Fibroblast of the conjunctiva (primary cell): ENCODE measurements around the gene RXYLT1.
"Not testable (repeated sequence)": the region's sequence is repeated elsewhere in the genome, so short reads cannot be mapped to it uniquely, and the experiment has no call there.

Source experiments
- DNase-seq: peaks from one replicate; pipeline ENCODE4 v3.0.0-alpha.2; 2010; ENCODE audit warnings: low read depth

RXYLT1 gene

GRCh38 chr12:63804746-63805145 is 25.0 kb downstream of the RXYLT1 start:
- no peak for DNase-seq

GRCh38 chr12:63805704-63806672 is 26.3 kb downstream of the RXYLT1 start:
- no peak for DNase-seq

GRCh38 chr12:63808631-63809030 is 28.9 kb downstream of the RXYLT1 start:
- DNase-seq = no peak

GRCh38 chr12:63809566-63809965 is 29.9 kb downstream of the RXYLT1 start:
- DNase-seq = no peak

GRCh38 chr12:63811334-63811733 is 31.6 kb downstream of the RXYLT1 start:
- no peak for DNase-seq

- no peak for DNase-seq
Measured at GRCh38 chr12:63811755-63812154, 32.0 kb downstream of the RXYLT1 start.

- no peak for DNase-seq
Measured at GRCh38 chr12:63814146-63814772, 34.5 kb downstream of the RXYLT1 start.

GRCh38 chr12:63815482-63815852 is 35.8 kb downstream of the RXYLT1 start:
- no peak for DNase-seq

GRCh38 chr12:63816031-63816430 is 36.3 kb downstream of the RXYLT1 start:
- DNase-seq = no peak

GRCh38 chr12:63820427-63820826 is 40.7 kb downstream of the RXYLT1 start:
- DNase-seq = no peak

GRCh38 chr12:63821781-63822251 is 42.1 kb downstream of the RXYLT1 start:
- no peak for DNase-seq

- DNase-seq = no peak
Measured at GRCh38 chr12:63822352-63822751, 42.6 kb downstream of the RXYLT1 start.

GRCh38 chr12:63823040-63823439 is 43.3 kb downstream of the RXYLT1 start:
- no peak for DNase-seq

- DNase-seq = peak; percentile 57
Measured at GRCh38 chr12:63826006-63826585, 46.4 kb downstream of the RXYLT1 start.

- no peak for DNase-seq
Measured at GRCh38 chr12:63828867-63829266, 49.2 kb downstream of the RXYLT1 start.

- no peak for DNase-seq
Measured at GRCh38 chr12:63836046-63836445, 56.3 kb downstream of the RXYLT1 start.

- DNase-seq = no peak
Measured at GRCh38 chr12:63836936-63837335, 57.2 kb downstream of the RXYLT1 start.

GRCh38 chr12:63838411-63838810 is 58.7 kb downstream of the RXYLT1 start:
- no peak for DNase-seq

- no peak for DNase-seq
Measured at GRCh38 chr12:63841011-63841410, 61.3 kb downstream of the RXYLT1 start.

- no peak for DNase-seq
Measured at GRCh38 chr12:63841571-63841970, 61.9 kb downstream of the RXYLT1 start.

- DNase-seq = not testable (repeated sequence)
Measured at GRCh38 chr12:63842750-63843149, 63.0 kb downstream of the RXYLT1 start.

- DNase-seq = no peak
Measured at GRCh38 chr12:63843254-63843720, 63.6 kb downstream of the RXYLT1 start.
